HCT116 (cell line): ENCODE results near the gene CSRP3. TPM values are rescaled to one million over a fixed set of nuclear protein-coding genes. Genes with fewer than 3 reads are reported as not detected.

ENCODE experiments used
- ATAC-seq: fragments of 200-7000 bp; cut with Tn5 transposase; 2 replicates; pipeline ENCODE4 v1.9.1; 2020; ENCODE audit warnings: mild to moderate bottlenecking, moderate library complexity
- BruUV-seq: library from RNA; stranded (reverse); fragments of 400-500 nt; replicated peaks from 2 replicates; lab custom pipeline; 2021; lab: Mats Ljungman, UMichigan
- CTCF ChIA-PET: fragments of 300-600 bp; sonication (Branson Sonifier 250); formaldehyde crosslinking; loops from one replicate; lab custom pipeline; 2021; ENCODE audit warnings: antibody characterized with exemption; lab: Charles Lee
- POLR2A ChIA-PET: fragments of 300-600, 350-600 bp; sonication (Branson Sonifier 250); formaldehyde crosslinking; loops from one replicate; lab custom pipeline; 2021; ENCODE audit warnings: antibody characterized with exemption; lab: Charles Lee
- RAD21 ChIA-PET, 2 experiments: fragments of 300-600 bp; sonication (Branson Sonifier 250); formaldehyde crosslinking; loops; one replicate each; lab custom pipeline; 2023; ENCODE audit warnings: low total read pairs in 2 of 2; ENCODE audit not compliant: uncharacterized antibody in 2 of 2, unreplicated experiment in 2 of 2, low non-redundant PET in 1 of 2; lab: Charles Lee
- DNase-seq: peaks from one replicate; pipeline ENCODE4 v3.0.0-alpha.2; 2010; ENCODE audit warnings: low read depth, low spot score
- H2AFZ ChIP-seq: fragments of 200-600 bp; shearing (Covaris generic), sonication (generic); 2 replicates; pipeline ENCODE4 v1.6.1; 2017; ENCODE audit warnings: low read depth, mixed run types, mixed read lengths, antibody characterized with exemption, low read length; ENCODE audit not compliant: poor library complexity, severe bottlenecking
- H3K27ac ChIP-seq: 2 replicates; pipeline ENCODE4 v1.5.1; 2012; ENCODE audit warnings: low read depth, low read length
- H3K27me3 ChIP-seq: fragments of 200-600 bp; sonication (generic); 2 replicates; pipeline ENCODE4 v1.6.1; 2016; ENCODE audit warnings: mixed run types, low read length, mixed read lengths; ENCODE audit not compliant: insufficient read depth
- H3K36me3 ChIP-seq, 2 experiments: fragments of 200-500 bp in 1 of 2; fragments of 200-600 bp in 1 of 2; sonication (Bioruptor generic) in 1 of 2; sonication (generic) in 1 of 2; 2 replicates each; pipeline versions ENCODE4 v1.5.1 to v1.6.1; 2014 to 2016; ENCODE audit warnings: low read length in 2 of 2, inconsistent platforms in 1 of 2, mixed read lengths in 1 of 2, mixed run types in 1 of 2; ENCODE audit not compliant: insufficient read depth in 2 of 2, control insufficient read depth in 1 of 2
- H3K4me1 ChIP-seq, 2 experiments: fragments of 200-600 bp in 1 of 2; sonication (generic) in 1 of 2; 2 replicates each; pipeline versions ENCODE4 v1.5.1 to v1.6.1; 2012 to 2017; ENCODE audit warnings: low read length in 2 of 2, inconsistent platforms in 1 of 2, mild to moderate bottlenecking in 1 of 2, mixed read lengths in 1 of 2, mixed run types in 1 of 2, moderate library complexity in 1 of 2; ENCODE audit not compliant: insufficient read depth in 2 of 2, control insufficient read depth in 1 of 2
- H3K4me2 ChIP-seq: fragments of 200-600 bp; sonication (generic); 2 replicates; pipeline ENCODE4 v1.6.1; 2017; ENCODE audit warnings: mixed run types, low read length, mixed read lengths
- H3K4me3 ChIP-seq, 2 experiments: fragments of 200-600 bp in 1 of 2; sonication (generic) in 1 of 2; replicated peaks in 1 of 2; 2 replicates each; pipeline ENCODE4 v1.5.1; 2011 to 2016; ENCODE audit warnings: low read length in 2 of 2, control low read depth in 1 of 2, low read depth in 1 of 2, mild to moderate bottlenecking in 1 of 2, mixed read lengths in 1 of 2, mixed run types in 1 of 2
- H3K79me2 ChIP-seq: fragments of 200-600 bp; sonication (generic); 2 replicates; pipeline ENCODE4 v1.6.1; 2017; ENCODE audit warnings: mild to moderate bottlenecking, mixed run types, low read length, moderate library complexity, mixed read lengths; ENCODE audit not compliant: insufficient read depth
- H3K9ac ChIP-seq: fragments of 200-600 bp; sonication (generic); 2 replicates; pipeline ENCODE4 v1.6.1; 2016; ENCODE audit warnings: low read length, mixed read lengths
- H3K9me2 ChIP-seq: fragments of 200-600 bp; sonication (generic), shearing (Covaris generic); 2 replicates; pipeline ENCODE4 v1.6.1; 2017; ENCODE audit warnings: mixed run types, mild to moderate bottlenecking, moderate library complexity; ENCODE audit not compliant: insufficient read depth
- H3K9me3 ChIP-seq, 2 experiments: fragments of 200-500 bp in 1 of 2; fragments of 200-600 bp in 1 of 2; sonication (Bioruptor generic) in 1 of 2; sonication (generic) in 1 of 2; 2 replicates each; pipeline ENCODE4 v1.6.1; 2014 to 2017; ENCODE audit warnings: low read length in 2 of 2, mixed read lengths in 2 of 2, inconsistent platforms in 1 of 2, low read depth in 1 of 2, mild to moderate bottlenecking in 1 of 2, mixed run types in 1 of 2, moderate library complexity in 1 of 2; ENCODE audit not compliant: control insufficient read depth in 1 of 2, insufficient read depth in 1 of 2
- H4K20me1 ChIP-seq: fragments of 200-600 bp; sonication (generic), shearing (Covaris generic); 2 replicates; pipeline ENCODE4 v1.6.1; 2017; ENCODE audit warnings: mixed run types, mild to moderate bottlenecking, moderate library complexity; ENCODE audit not compliant: insufficient read depth
- ATF3 ChIP-seq: IDR thresholded peaks from 2 replicates; pipeline ENCODE4 v1.6.1; 2012
- CBX3 ChIP-seq: IDR thresholded peaks from 2 replicates; pipeline ENCODE4 v1.6.1; 2012; ENCODE audit warnings: low read depth
- CEBPB ChIP-seq: IDR thresholded peaks from 2 replicates; pipeline ENCODE4 v1.6.1; 2012; ENCODE audit warnings: low read depth
- EGR1 ChIP-seq: IDR thresholded peaks from 2 replicates; pipeline ENCODE4 v1.6.1; 2012; ENCODE audit warnings: low read depth
- ELF1 ChIP-seq: IDR thresholded peaks from 2 replicates; pipeline ENCODE4 v1.6.1; 2012; ENCODE audit warnings: low read depth, borderline replicate concordance
- EZH2 ChIP-seq: fragments of 200-600 bp; sonication (generic); IDR thresholded peaks from 2 replicates; pipeline ENCODE4 v1.6.1; 2017; ENCODE audit warnings: antibody characterized with exemption, mixed run types
- EZH2phosphoT487 ChIP-seq: fragments of 200-600 bp; IDR thresholded peaks from 2 replicates; pipeline ENCODE4 v1.6.1; 2018; ENCODE audit warnings: antibody characterized with exemption, borderline replicate concordance
- FOSL1 ChIP-seq: IDR thresholded peaks from 2 replicates; pipeline ENCODE4 v1.6.1; 2012; ENCODE audit warnings: low read depth
- JUND ChIP-seq: IDR thresholded peaks from 2 replicates; pipeline ENCODE4 v1.6.1; 2012
- MAX ChIP-seq: IDR thresholded peaks from 2 replicates; pipeline ENCODE4 v1.6.1; 2012
- POLR2AphosphoS5 ChIP-seq: IDR thresholded peaks from 2 replicates; pipeline ENCODE4 v1.6.1; 2011; ENCODE audit warnings: mild to moderate bottlenecking, low read depth, low read length, moderate library complexity
- SIN3A ChIP-seq: IDR thresholded peaks from 2 replicates; pipeline ENCODE4 v1.6.1; 2012; ENCODE audit warnings: low read depth
- SP1 ChIP-seq: IDR thresholded peaks from 2 replicates; pipeline ENCODE4 v1.6.1; 2012; ENCODE audit warnings: low read depth
- SRF ChIP-seq: IDR thresholded peaks from 2 replicates; pipeline ENCODE4 v1.6.1; 2012; ENCODE audit warnings: low read depth
- TCF7L2 ChIP-seq: IDR thresholded peaks from 2 replicates; pipeline ENCODE4 v1.7.0; 2011; ENCODE audit warnings: borderline replicate concordance, inconsistent platforms; ENCODE audit not compliant: insufficient read depth, insufficient read length; ENCODE audit errors: extremely low read depth
- YY1 ChIP-seq: IDR thresholded peaks from 2 replicates; pipeline ENCODE4 v1.6.1; 2011; ENCODE audit warnings: low read length, low read depth, moderate library complexity, mild to moderate bottlenecking; ENCODE audit not compliant: insufficient replicate concordance; ENCODE audit errors: extremely low read depth
- ZFX ChIP-seq: fragments of 450-650 bp; IDR thresholded peaks from 2 replicates; pipeline ENCODE4 v1.6.1; 2017
- ZNF274 ChIP-seq: fragments of 200-500 bp; sonication (Bioruptor generic); IDR thresholded peaks from 2 replicates; pipeline ENCODE4 v1.6.1; 2014; ENCODE audit warnings: mild to moderate bottlenecking, low read depth, low read length, inconsistent platforms
- intact Hi-C: fragments of 100-400 bp; cut with micrococcal nuclease; formaldehyde crosslinking; loops from 2 replicates; pipeline ENCODE4 v1.10.0; 2022
- total RNA-seq: library from RNA; stranded (reverse); gene quantifications from one replicate; pipeline ENCODE4 v1.2.1, GENCODE V29; 2021; ENCODE audit not compliant: unreplicated experiment
- TF ChIP-seq, protein P1 (sequence below), 3 experiments: fragments of 200-600 bp in 1 of 3; sonication (generic) in 1 of 3; IDR thresholded peaks in 2 of 3; conservative IDR thresholded peaks in 1 of 3; 2 replicates each; pipeline ENCODE4 v1.5.1; 2012 to 2017; ENCODE audit warnings: low read depth in 2 of 3, low read length in 2 of 3, antibody characterized with exemption in 1 of 3, borderline replicate concordance in 1 of 3, control low read depth in 1 of 3, mild to moderate bottlenecking in 1 of 3, mixed read lengths in 1 of 3, mixed run types in 1 of 3, moderate library complexity in 1 of 3; ENCODE audit not compliant: insufficient read depth in 1 of 3
- TF ChIP-seq, protein P2 (sequence below): IDR thresholded peaks from 2 replicates; pipeline ENCODE4 v1.6.1; 2012; ENCODE audit warnings: low read depth

CSRP3 gene
- total RNA-seq, 1 experiment from 2014 or later: not detected

GRCh38 chr11:19164230-19164855 is 37.4 kb downstream of the CSRP3 start:
- ChIA-PET RAD21 (no interaction called here), POLR2A (interaction anchor here (1.0 kb wide), 1 partner anchor 17 kb away, joined by 7 read pairs; no protein-coding TSS in a partner anchor), CTCF (no interaction called here)
- H3K36me3 ChIP-seq: peaks cover 6 to 9% of the 10 kb centered on the region in 2 experiments; a peak in 2 of 4 replicates
- H2AFZ ChIP-seq: no peak overlapping the region
- no TSS peak for BruUV-seq
- no peaks in the 10 kb centered on the region for H3K4me1 ChIP-seq
- no peak overlapping the region for H3K4me3 ChIP-seq
- H3K4me2 ChIP-seq: no peak overlapping the region
- ATAC-seq (no peak), DNase-seq (no peak)
- no peak overlapping the region for H3K27ac ChIP-seq
- intact Hi-C loops: no loop called here
- no peaks in the 10 kb centered on the region for H3K79me2 ChIP-seq
- no peaks in the 10 kb centered on the region for H4K20me1 ChIP-seq
- H3K9ac ChIP-seq: no peak overlapping the region
- no peaks in the 10 kb centered on the region for H3K9me2 ChIP-seq
- no peaks in the 10 kb centered on the region for H3K9me3 ChIP-seq
- no peaks in the 10 kb centered on the region for H3K27me3 ChIP-seq
- TF ChIP-seq ZNF274 (no peak), ZFX (no peak), CEBPB (no peak), TCF7L2 (no peak), ATF3 (no peak), POLR2AphosphoS5 (no peak), YY1 (no peak), ELF1 (no peak), SP1 (no peak), JUND (no peak), MAX (no peak), SIN3A (no peak), EZH2phosphoT487 (no peak), CBX3 (no peak), EZH2 (no peak), EGR1 (no peak), SRF (no peak), FOSL1 (no peak)
- TF ChIP-seq, protein P1, sequence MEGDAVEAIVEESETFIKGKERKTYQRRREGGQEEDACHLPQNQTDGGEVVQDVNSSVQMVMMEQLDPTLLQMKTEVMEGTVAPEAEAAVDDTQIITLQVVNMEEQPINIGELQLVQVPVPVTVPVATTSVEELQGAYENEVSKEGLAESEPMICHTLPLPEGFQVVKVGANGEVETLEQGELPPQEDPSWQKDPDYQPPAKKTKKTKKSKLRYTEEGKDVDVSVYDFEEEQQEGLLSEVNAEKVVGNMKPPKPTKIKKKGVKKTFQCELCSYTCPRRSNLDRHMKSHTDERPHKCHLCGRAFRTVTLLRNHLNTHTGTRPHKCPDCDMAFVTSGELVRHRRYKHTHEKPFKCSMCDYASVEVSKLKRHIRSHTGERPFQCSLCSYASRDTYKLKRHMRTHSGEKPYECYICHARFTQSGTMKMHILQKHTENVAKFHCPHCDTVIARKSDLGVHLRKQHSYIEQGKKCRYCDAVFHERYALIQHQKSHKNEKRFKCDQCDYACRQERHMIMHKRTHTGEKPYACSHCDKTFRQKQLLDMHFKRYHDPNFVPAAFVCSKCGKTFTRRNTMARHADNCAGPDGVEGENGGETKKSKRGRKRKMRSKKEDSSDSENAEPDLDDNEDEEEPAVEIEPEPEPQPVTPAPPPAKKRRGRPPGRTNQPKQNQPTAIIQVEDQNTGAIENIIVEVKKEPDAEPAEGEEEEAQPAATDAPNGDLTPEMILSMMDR (IDR thresholded peaks at IDR 0.05 in 2 of 3, conservative IDR thresholded peaks at IDR 0.05 in 1 of 3; ENCODE audit: borderline replicate concordance in 1 of 3, insufficient read depth in 1 of 3, low read depth in 2 of 3, low read length in 2 of 3): no peak
- TF ChIP-seq, protein P2, sequence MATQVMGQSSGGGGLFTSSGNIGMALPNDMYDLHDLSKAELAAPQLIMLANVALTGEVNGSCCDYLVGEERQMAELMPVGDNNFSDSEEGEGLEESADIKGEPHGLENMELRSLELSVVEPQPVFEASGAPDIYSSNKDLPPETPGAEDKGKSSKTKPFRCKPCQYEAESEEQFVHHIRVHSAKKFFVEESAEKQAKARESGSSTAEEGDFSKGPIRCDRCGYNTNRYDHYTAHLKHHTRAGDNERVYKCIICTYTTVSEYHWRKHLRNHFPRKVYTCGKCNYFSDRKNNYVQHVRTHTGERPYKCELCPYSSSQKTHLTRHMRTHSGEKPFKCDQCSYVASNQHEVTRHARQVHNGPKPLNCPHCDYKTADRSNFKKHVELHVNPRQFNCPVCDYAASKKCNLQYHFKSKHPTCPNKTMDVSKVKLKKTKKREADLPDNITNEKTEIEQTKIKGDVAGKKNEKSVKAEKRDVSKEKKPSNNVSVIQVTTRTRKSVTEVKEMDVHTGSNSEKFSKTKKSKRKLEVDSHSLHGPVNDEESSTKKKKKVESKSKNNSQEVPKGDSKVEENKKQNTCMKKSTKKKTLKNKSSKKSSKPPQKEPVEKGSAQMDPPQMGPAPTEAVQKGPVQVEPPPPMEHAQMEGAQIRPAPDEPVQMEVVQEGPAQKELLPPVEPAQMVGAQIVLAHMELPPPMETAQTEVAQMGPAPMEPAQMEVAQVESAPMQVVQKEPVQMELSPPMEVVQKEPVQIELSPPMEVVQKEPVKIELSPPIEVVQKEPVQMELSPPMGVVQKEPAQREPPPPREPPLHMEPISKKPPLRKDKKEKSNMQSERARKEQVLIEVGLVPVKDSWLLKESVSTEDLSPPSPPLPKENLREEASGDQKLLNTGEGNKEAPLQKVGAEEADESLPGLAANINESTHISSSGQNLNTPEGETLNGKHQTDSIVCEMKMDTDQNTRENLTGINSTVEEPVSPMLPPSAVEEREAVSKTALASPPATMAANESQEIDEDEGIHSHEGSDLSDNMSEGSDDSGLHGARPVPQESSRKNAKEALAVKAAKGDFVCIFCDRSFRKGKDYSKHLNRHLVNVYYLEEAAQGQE: no peak
